GM21825 (cell line): ENCODE results near the gene TTC7B.

Experiments used
- ATAC-seq: cut with Tn5 transposase; IDR thresholded peaks from one replicate; pipeline ENCODE4 v1.9.1; 2021; ENCODE audit warnings: mild to moderate bottlenecking, moderate library complexity; ENCODE audit not compliant: unreplicated experiment

The TTC7B gene

DNA sequence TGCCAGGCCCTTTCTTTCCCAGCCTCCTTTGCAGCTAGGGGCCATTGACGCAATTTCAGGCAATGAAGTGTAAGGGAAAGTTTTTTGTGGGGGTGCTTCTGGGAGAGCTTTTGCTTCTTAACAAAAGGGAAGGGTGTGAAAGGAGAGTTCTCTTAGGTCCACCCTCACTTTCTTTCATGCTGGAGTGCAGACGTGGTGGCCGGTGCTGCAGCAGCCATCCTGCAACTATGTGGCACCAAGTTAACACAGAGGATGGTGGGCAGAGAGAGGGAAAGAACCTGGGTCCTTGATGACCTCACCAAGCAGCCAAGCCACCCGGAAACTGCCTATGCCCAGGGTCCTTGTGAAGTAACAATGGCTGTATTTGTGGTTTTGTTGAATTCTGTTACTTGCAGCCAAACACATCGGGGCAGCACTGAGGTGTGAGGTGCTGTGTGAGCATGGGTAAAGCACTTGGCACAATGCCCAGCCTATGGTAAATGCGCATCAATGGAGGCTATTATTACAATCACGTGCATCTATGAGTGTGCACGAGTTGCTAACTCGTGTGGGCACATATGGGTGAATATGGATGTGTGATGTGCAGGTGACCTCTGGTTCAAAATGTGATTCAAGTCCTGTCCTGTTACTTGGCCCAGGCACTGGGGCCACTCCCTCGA is 296.8 kb downstream of the TTC7B start:
- ATAC-seq = no peak

DNA sequence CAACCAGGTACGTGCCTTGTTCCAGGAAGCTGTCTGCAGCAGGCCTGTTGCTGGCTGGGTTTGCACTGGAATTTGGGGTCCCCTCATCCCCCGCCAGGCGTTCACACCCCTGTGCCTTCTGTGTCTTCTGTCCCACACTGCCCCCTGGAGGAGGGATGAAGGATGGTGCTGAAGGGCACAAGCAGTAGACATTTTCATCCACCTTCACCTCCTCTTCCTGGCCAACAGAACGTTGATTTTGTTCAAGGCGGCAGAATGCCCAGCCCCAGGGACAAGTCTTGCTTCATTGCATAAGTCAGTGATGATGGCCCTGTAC is 297.3 kb downstream of the TTC7B start:
- no peak for ATAC-seq

GRCh38 chr14:90518069-90518940 is 297.9 kb downstream of the TTC7B start:
- ATAC-seq = no peak

- no peak for ATAC-seq
Observed at GRCh38 chr14:90517076-90517841, 299.0 kb downstream of the TTC7B start.

GRCh38 chr14:90514566-90514965 is 301.7 kb downstream of the TTC7B start:
- ATAC-seq = no peak

- no peak for ATAC-seq
Observed at GRCh38 chr14:90514015-90514398, 302.2 kb downstream of the TTC7B start.

DNA sequence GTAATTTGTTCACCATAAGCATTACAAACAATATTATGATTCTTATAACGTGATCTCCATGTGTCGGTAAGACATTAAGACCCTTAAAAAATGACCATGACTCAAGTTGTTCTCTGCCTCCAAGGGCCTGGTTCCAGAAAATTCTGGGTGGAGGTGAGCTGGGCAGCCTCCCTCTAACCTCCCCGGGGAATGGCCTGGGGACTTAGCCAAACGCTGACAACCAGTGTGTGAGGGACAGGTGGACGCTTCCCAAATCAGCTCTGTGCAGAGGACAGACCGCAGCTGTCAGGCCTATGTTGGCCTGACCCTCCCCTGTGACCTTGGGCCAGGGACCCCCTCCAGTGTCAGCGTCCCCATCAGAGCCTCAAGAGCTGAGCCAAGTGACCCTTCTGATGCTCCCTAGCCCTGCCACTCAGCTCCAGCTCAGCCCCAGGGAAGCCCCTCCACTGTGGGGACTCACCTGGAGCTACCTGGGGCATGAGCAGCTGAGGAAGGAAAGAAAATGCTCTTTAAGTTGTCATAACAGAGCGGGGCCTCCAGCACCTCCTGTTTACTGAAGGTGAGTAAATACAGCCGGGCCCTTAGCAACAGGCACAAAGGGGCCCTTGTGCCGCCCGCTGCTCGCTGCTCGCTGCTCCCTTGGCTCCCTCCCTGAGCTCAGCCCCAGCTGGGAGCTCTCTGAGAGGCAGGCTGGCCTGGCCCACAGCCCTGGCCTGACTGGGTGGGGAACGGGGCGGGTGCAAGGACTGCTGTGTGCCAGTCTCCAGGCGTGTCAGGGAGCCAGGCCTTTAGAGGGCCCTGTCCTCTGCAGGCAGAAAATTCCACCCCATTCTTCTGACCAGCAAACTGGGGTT is 302.8 kb downstream of the TTC7B start:
- no peak for ATAC-seq

DNA sequence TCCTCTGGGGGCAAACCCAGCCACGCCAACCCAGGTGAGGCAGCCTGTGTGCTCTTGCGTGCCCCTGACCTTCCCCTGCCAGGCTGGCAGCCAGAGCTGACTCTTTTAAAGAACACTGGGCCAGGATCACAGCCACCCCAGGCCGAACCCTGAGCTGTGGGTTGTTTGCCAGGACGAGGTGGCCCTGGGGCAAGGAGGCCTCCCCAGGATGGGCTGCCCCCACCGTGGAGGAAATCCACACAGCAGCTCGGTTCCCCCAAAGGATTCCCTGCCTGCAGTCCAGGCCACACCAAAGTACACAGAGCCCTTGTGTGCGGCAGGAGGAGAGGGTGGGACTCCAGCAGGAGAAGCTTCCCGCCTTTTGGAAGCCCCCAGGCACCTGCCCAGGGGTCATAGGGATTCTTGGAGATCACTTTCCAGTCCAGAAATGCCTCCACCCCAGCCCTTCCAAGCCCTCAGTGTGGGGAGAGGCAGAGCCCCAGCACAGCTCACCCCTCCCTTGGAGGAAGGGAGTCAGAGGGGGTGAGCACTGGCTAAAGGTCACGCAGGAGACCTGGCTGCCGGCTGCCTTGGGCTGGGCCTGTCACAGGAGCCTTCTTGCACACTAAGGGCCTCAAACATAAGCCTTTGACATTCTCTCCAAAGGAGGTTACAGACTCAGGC is 303.8 kb downstream of the TTC7B start:
- no peak for ATAC-seq

DNA sequence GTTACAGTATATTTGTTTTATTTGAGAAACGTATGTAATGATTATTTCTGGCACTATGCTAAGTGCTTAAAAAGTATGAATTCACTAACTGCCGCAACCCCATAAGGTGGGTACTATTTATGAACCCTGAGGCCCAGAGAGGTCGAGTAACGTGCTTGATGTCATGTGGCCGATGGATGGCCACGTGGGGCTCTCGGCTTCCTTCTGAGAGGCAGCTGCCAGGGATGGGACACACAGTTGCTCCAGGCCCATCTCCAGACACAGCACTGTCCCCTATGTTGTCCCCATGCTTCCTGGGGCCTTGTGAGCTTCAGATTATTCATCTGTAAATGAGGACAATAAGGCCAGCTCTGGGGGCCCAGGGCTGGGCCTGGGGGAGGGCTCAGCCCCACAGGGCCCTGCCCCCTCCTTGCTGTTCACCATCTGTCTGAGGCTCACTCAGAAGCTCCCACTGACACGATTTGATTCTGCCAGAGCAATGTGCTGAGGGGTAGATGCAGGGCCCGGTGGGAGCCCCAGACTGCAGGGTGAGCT is 304.4 kb downstream of the TTC7B start:
- no peak for ATAC-seq

GRCh38 chr14:90511252-90511651 is 305.0 kb downstream of the TTC7B start:
- no peak for ATAC-seq

DNA sequence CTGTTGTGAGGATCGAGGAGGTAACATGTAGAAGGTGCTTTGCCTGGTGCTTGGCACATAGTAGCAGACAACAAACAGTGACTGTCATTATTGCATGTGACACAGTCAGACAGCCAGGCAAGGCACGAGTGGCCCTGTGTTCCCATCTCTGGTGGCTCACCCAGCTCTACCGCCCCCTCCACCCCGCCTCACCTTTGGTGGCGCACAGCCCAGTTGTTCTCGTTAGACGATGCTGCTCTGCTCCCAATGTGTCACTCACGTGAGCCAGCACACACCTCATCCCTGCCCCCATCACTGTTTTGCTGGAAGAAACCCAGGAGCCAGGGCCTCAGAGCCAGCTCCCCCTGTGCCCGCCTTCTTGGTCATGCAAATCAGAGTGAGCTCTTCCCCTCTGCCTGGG is 306.1 kb downstream of the TTC7B start:
- ATAC-seq = no peak

GRCh38 chr14:90509403-90509802 is 306.8 kb downstream of the TTC7B start:
- no peak for ATAC-seq

DNA sequence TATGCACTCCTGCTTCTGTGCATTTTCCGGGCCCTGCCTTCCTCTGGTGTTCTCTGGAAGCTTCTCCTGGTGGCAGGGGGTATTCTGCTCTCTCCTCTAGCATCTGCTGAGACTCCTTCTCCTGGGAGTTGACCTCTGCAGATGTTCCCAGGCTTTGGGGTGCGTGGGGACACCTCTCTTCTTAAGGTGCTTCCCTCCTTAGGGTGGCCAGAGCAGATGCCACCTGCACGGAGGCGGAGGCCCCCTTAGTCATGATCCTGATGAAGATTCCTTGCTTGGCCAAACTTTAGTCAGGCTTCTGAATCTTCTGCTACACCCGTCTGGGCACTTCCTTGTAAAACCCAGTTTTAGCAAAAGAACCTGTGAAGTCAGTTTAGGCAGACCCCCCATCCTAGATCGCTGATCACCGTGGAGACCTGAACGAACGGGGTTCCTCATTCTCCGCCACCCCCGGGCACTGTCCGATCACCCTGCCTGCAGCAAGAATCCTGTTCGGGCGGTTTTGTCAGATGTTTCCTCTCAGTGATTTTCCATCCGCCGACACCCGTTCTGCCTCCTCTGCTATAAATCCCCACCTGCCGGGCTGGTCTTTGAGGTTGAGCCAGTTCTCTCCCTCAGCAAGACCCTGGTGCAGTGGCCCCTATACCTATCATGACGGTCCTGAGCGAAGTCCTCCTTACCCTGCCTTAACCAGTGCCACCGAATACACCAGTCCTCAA is 307.5 kb downstream of the TTC7B start:
- no peak for ATAC-seq

GRCh38 chr14:90508036-90508435 is 308.2 kb downstream of the TTC7B start:
- no peak for ATAC-seq

GRCh38 chr14:90507428-90507827 is 308.8 kb downstream of the TTC7B start:
- no peak for ATAC-seq

- no peak for ATAC-seq
Observed at GRCh38 chr14:90506748-90507147, 309.5 kb downstream of the TTC7B start.

GRCh38 chr14:90505531-90505930 is 310.7 kb downstream of the TTC7B start:
- no peak for ATAC-seq

DNA sequence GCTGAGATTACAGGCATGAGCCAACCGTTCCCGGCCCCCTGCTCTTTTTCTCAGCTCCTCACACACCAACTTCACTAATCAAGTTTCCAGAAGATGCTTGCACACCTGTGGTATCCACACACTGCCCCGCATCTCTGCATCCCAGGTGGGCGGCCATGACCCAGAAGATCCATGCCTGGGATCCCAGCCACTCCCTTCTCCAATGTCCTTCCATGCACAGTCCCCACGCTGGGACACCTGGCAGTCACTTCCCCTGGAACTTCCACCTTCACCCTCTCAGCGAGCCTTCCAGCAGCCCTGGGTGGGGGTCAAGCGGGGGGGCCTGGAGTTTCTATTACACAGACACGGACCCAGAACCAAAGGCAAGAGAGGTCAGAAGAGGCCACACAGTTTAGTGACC is 311.6 kb downstream of the TTC7B start:
- no peak for ATAC-seq

DNA sequence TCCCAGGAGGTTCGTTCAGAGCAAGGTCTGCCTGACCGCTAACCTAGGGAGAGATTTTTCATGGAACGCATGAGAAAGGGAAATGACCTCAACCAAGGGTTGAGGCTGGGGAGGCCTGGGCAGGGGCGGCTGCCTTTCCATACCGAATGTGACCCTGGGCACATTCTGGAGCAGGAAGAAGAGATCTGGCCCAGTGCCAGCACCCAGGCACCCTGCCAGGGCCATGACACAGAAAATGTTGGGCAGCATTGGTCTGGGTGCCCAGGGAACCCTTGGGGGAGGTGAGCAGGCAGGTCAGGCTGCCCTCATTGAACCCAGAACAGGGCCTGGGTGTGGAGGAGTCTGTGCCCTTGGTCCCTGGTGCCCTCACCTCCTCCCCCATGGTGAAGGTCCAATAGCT is 312.6 kb downstream of the TTC7B start:
- no peak for ATAC-seq

- no peak for ATAC-seq
Observed at GRCh38 chr14:90502760-90503159, 313.5 kb downstream of the TTC7B start.
